Activated CD4-positive, alpha-beta memory T cell treated with anti-CD3 and anti-CD28 coated beads, Interleukin-2, amount 10 ng/mL, durations not matched to agents 7 days and 5 days (primary cell): Measurements from ENCODE around the gene FBN2. TPM values are rescaled to one million over a fixed set of nuclear protein-coding genes. Genes with fewer than 3 reads are reported as not detected.
"Not testable (repeated sequence)": the region's sequence is repeated elsewhere in the genome, so short reads cannot be mapped to it uniquely, and the experiment has no call there.

ENCODE experiments used
- CTCF ChIA-PET: fragments of 350-600 bp; sonication (Branson Sonifier 250); formaldehyde crosslinking; loops from one replicate; lab custom pipeline; 2021; ENCODE audit warnings: antibody characterized with exemption, inconsistent platforms; lab: Charles Lee
- POLR2A ChIA-PET: fragments of 350-600 bp; sonication (Branson Sonifier 250); formaldehyde crosslinking; loops from one replicate; lab custom pipeline; 2021; ENCODE audit warnings: antibody characterized with exemption; lab: Charles Lee
- DNase-seq: peaks from one replicate; pipeline ENCODE4 v3.0.0-alpha.2; 2020
- H3K27ac Mint-ChIP-seq: one replicate; pipeline ENCODE4 v1.8.0; 2021; ENCODE audit warnings: mild to moderate bottlenecking, mixed read lengths
- H3K27me3 Mint-ChIP-seq: one replicate; pipeline ENCODE4 v1.8.0; 2021; ENCODE audit warnings: mixed read lengths
- H3K36me3 Mint-ChIP-seq: one replicate; pipeline ENCODE4 v1.8.0; 2021; ENCODE audit warnings: low read depth, mixed read lengths
- H3K4me1 Mint-ChIP-seq: one replicate; pipeline ENCODE4 v1.8.0; 2021; ENCODE audit warnings: mixed read lengths
- H3K4me3 Mint-ChIP-seq: one replicate; pipeline ENCODE4 v1.8.0; 2021; ENCODE audit warnings: mild to moderate bottlenecking, mixed read lengths
- H3K9me3 Mint-ChIP-seq: one replicate; pipeline ENCODE4 v1.8.0; 2021; ENCODE audit warnings: mixed read lengths
- total RNA-seq, 2 experiments: library from RNA; stranded (reverse); gene quantifications; one replicate each; pipeline ENCODE4 v1.2.3, GENCODE V29; 2021

FBN2 gene
- total RNA-seq, 2 experiments from 2014 or later = not detected

- POLR2A ChIA-PET = no interaction called here
- DNase-seq = no peak
- CTCF ChIA-PET = no interaction called here
- no peaks in the 10 kb centered on the region for H3K9me3 Mint-ChIP-seq
- H3K27ac Mint-ChIP-seq = no peak overlapping the region
- H3K4me3 Mint-ChIP-seq = no peak overlapping the region
- H3K36me3 Mint-ChIP-seq = no peaks in the 10 kb centered on the region
- no peaks in the 10 kb centered on the region for H3K27me3 Mint-ChIP-seq
- H3K4me1 Mint-ChIP-seq = no peaks in the 10 kb centered on the region
These were observed 192.0 kb downstream of the FBN2 start for GRCh38 chr5:128346038-128346437.

- CTCF ChIA-PET = no interaction called here
- Mint-ChIP-seq H3K27ac (no peak overlapping the region), H3K27me3 (no peaks in the 10 kb centered on the region), H3K4me3 (no peak overlapping the region), H3K9me3 (no peaks in the 10 kb centered on the region), H3K36me3 (no peaks in the 10 kb centered on the region), H3K4me1 (no peaks in the 10 kb centered on the region)
- POLR2A ChIA-PET = no interaction called here
- DNase-seq = no peak
These were observed 192.8 kb downstream of the FBN2 start for GRCh38 chr5:128345247-128345646.

- no peaks in the 10 kb centered on the region for H3K36me3 Mint-ChIP-seq
- CTCF ChIA-PET = no interaction called here
- no peak for DNase-seq
- no peak overlapping the region for H3K27ac Mint-ChIP-seq
- no peak overlapping the region for H3K4me3 Mint-ChIP-seq
- no peaks in the 10 kb centered on the region for H3K27me3 Mint-ChIP-seq
- POLR2A ChIA-PET = no interaction called here
- no peaks in the 10 kb centered on the region for H3K9me3 Mint-ChIP-seq
- H3K4me1 Mint-ChIP-seq = no peaks in the 10 kb centered on the region
These were observed 194.9 kb downstream of the FBN2 start for GRCh38 chr5:128343168-128343567.

DNA sequence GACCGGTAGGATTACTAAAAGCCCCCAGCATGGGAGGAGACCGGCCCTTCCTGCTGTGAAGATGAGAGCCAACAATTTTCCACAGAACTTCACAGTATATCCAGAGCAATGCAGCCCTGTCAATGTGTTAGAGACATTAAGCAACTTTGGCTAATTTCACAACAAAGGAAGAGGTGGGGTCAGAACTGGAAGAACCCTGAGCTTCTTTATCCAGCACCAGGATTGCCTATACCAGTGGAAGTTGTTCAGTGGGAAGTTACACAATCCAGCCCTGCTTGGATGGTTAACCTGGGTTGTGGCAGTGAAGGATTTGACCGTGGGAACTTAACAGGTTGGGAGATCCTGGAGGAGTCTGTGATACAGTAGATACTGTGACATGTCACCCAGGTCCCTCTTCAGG is 197.0 kb downstream of the FBN2 start:
- no peak for DNase-seq
- Mint-ChIP-seq H3K27me3 (no peaks in the 10 kb centered on the region), H3K4me3 (no peak overlapping the region), H3K36me3 (no peaks in the 10 kb centered on the region), H3K27ac (no peak overlapping the region), H3K9me3 (no peaks in the 10 kb centered on the region), H3K4me1 (no peaks in the 10 kb centered on the region)
- ChIA-PET POLR2A (no interaction called here), CTCF (no interaction called here)

- no peak for DNase-seq
- Mint-ChIP-seq H3K4me3 (no peak overlapping the region), H3K36me3 (no peaks in the 10 kb centered on the region), H3K27me3 (no peaks in the 10 kb centered on the region), H3K9me3 (no peaks in the 10 kb centered on the region), H3K4me1 (no peaks in the 10 kb centered on the region), H3K27ac (no peak overlapping the region)
- ChIA-PET CTCF (no interaction called here), POLR2A (no interaction called here)
These were observed 197.4 kb downstream of the FBN2 start for GRCh38 chr5:128340648-128341047.

DNA sequence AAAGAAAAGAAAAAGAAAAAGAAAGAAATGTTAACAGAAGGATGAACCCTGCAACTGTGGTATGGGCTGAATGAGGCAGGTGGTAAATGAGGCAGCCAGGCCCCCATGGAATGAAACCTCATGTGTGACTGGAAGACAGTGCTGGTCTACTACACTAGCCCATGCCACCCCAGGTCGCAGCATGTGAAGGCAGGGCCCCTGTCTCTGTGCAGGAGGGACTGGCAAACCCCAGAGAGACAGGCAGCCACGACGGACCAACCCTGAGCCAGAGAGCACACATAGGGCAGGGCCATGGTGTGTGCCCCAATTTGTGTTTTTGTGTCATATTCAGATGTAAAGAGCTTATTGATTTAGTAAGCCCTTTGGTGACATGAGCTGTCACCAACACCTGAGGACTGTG is 198.5 kb downstream of the FBN2 start:
- Mint-ChIP-seq H3K4me1 (no peaks in the 10 kb centered on the region), H3K36me3 (no peaks in the 10 kb centered on the region)

DNA sequence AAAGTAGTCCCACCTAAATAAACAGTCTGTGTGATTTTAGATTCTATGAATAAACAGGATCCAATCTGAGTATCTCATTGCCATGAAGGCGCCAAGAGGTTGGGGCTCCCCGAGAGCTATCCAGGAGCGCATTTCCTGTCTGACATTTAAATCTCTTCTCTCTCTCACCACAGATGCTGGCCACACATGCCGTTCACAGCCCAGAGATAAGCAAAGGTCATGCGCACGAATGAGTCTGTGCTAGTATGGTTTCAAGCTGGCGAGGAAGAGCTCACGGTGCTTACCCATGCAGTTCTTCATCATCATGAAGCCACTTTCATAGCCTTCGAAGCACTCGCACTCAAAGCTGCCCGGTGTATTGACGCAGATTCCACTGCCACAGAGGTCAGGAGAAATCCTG is 199.4 kb downstream of the FBN2 start:
- ChIA-PET POLR2A (no interaction called here), CTCF (no interaction called here)
- no peaks in the 10 kb centered on the region for H3K4me1 Mint-ChIP-seq
- no peak overlapping the region for H3K27ac Mint-ChIP-seq
- no peaks in the 10 kb centered on the region for H3K27me3 Mint-ChIP-seq
- no peaks in the 10 kb centered on the region for H3K9me3 Mint-ChIP-seq
- no peaks in the 10 kb centered on the region for H3K36me3 Mint-ChIP-seq
- H3K4me3 Mint-ChIP-seq = no peak overlapping the region
- DNase-seq = no peak

More for the DNA sequence above, 198.5 kb downstream of the FBN2 start:
- H3K9me3 Mint-ChIP-seq = no peaks in the 10 kb centered on the region
- POLR2A ChIA-PET = no interaction called here
- no peak for DNase-seq
- no peaks in the 10 kb centered on the region for H3K27me3 Mint-ChIP-seq
- H3K27ac Mint-ChIP-seq = no peak overlapping the region
- CTCF ChIA-PET = no interaction called here
- no peak overlapping the region for H3K4me3 Mint-ChIP-seq

DNA sequence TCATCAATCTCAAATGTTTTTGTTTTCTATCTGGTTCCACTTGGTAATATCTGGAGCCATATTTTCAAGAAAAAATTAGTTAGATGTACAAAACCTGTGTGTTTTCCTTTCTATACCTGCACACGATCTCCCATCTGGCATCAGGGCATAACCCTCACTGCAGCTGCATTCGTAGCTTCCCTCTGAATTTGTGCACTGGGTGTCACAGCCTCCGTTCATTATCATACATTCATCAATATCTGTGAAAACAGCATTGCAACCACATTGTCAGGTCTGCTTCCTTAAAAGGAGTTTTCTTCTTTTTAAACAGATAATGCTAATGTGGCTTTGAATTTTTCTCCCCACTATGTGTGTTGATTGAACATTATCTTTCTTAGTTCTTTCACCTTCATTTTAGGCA is 202.7 kb downstream of the FBN2 start:
- Mint-ChIP-seq H3K4me3 (no peak overlapping the region), H3K4me1 (no peaks in the 10 kb centered on the region), H3K27me3 (no peaks in the 10 kb centered on the region), H3K27ac (no peak overlapping the region), H3K36me3 (no peaks in the 10 kb centered on the region), H3K9me3 (no peaks in the 10 kb centered on the region)
- ChIA-PET CTCF (no interaction called here), POLR2A (no interaction called here)
- DNase-seq = no peak

GRCh38 chr5:128334010-128334716 is 203.9 kb downstream of the FBN2 start:
- H3K4me1 Mint-ChIP-seq = no peaks in the 10 kb centered on the region
- CTCF ChIA-PET = no interaction called here
- H3K27me3 Mint-ChIP-seq = no peaks in the 10 kb centered on the region
- no peaks in the 10 kb centered on the region for H3K36me3 Mint-ChIP-seq
- no peak overlapping the region for H3K4me3 Mint-ChIP-seq
- no peaks in the 10 kb centered on the region for H3K9me3 Mint-ChIP-seq
- H3K27ac Mint-ChIP-seq = no peak overlapping the region
- DNase-seq = no peak
- POLR2A ChIA-PET = no interaction called here

GRCh38 chr5:128331261-128331660 is 206.8 kb downstream of the FBN2 start:
- Mint-ChIP-seq H3K4me3 (no peak overlapping the region), H3K9me3 (no peaks in the 10 kb centered on the region), H3K27ac (no peak overlapping the region), H3K36me3 (no peaks in the 10 kb centered on the region), H3K4me1 (no peaks in the 10 kb centered on the region), H3K27me3 (no peaks in the 10 kb centered on the region)
- CTCF ChIA-PET = no interaction called here
- DNase-seq = no peak
- POLR2A ChIA-PET = no interaction called here

DNA sequence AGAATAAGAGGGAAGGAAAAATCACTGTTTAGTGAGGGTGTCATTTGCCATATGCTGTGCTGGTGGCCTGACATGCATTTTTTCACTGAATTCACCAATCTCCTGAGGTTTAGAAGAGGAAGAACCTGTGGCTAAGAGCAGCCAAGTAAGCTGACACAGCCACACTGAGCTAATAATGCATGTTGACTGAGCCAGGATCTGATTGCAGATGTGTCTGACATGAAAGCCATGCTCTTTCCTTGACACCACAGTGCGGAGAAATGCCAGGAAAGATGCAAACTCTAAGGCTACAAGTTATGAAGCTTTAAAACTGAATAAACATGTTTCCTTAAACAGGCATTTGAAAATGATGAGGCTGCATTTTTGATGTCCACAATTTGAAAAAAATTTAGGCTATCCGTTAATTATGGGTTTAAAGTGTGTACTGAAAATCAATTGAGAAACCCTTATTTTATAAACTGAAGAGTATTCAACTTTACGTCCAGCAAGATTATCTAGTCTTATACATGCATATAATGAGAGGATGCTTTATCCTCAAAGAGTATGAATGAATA is 208.6 kb downstream of the FBN2 start:
- Mint-ChIP-seq H3K4me1 (no peaks in the 10 kb centered on the region), H3K27ac (no peak overlapping the region), H3K27me3 (no peaks in the 10 kb centered on the region), H3K4me3 (no peak overlapping the region), H3K36me3 (no peaks in the 10 kb centered on the region), H3K9me3 (no peaks in the 10 kb centered on the region)
- ChIA-PET POLR2A (no interaction called here), CTCF (no interaction called here)
- no peak for DNase-seq

DNA sequence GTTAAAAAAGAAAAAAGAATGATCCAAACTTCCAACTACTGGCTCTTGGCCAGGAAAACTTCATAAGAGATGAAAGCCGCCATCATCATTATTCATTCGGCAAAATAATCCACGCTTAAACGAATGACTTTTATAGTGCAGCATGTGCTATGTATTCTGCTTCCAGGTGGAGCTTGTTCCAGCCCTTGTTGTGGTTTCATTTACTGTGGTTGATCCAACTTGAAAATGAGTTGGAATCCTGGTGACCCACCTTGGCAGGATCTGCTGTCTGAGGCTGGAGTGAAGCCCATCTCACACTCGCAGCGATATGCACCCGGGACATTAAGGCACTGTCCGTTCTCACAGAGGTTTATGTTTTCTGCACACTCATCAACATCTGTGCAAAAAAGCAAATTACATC is 209.6 kb downstream of the FBN2 start:
- no peak overlapping the region for H3K27ac Mint-ChIP-seq
- H3K4me1 Mint-ChIP-seq = no peaks in the 10 kb centered on the region
- no peaks in the 10 kb centered on the region for H3K36me3 Mint-ChIP-seq
- no peaks in the 10 kb centered on the region for H3K27me3 Mint-ChIP-seq
- DNase-seq = no peak
- H3K9me3 Mint-ChIP-seq = no peaks in the 10 kb centered on the region
- CTCF ChIA-PET = no interaction called here
- H3K4me3 Mint-ChIP-seq = no peak overlapping the region
- POLR2A ChIA-PET = no interaction called here

DNA sequence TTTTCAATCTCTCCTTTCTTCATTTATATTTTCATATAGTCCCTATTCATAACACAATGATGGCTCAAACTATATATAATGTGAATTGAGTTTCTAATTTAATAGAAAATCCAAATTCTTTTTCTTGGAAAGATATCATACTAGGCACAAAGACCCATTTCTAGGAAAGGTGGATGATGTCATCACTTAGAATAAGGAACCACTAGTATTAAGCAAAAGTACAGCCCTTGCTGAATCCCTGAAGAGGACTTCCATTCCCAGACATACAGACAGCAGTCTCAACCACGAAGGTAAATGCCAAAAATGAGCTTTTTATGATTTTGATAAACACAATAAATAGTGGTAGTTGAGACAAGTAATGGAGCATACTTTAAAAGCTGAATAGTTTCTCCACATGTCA is 210.0 kb downstream of the FBN2 start:
- Mint-ChIP-seq H3K27me3 (no peaks in the 10 kb centered on the region), H3K36me3 (no peaks in the 10 kb centered on the region), H3K9me3 (no peaks in the 10 kb centered on the region), H3K27ac (no peak overlapping the region), H3K4me1 (no peaks in the 10 kb centered on the region), H3K4me3 (no peak overlapping the region)
- DNase-seq = no peak
- ChIA-PET CTCF (no interaction called here), POLR2A (no interaction called here)

DNA sequence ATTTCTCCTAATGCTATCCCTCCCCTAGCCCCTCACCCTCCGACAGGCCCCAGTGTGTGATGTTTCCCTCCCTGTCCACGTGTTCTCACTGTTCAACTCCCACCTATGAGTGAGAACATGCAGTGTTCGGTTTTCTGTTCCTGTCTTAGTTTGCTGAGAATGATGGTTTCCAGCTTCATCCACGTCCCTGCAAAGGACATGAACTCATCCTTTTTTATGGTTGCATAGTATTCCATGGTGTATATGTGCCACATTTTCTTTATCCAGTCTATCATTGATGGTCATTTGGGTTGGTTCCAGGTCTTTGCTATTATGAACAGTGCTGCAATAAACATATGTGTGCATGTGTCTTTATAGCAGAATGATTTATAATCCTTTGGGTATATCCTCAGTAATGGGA is 216.6 kb downstream of the FBN2 start:
- H3K9me3 Mint-ChIP-seq, H3K36me3 Mint-ChIP-seq, H3K27ac Mint-ChIP-seq, H3K27me3 Mint-ChIP-seq, DNase-seq, CTCF ChIA-PET, H3K4me1 Mint-ChIP-seq, H3K4me3 Mint-ChIP-seq, POLR2A ChIA-PET: not testable (repeated sequence)
